ENCODE measurements around the gene SEMA6A. TPM values are rescaled to one million over a fixed set of nuclear protein-coding genes. Genes with fewer than 3 reads are reported as not detected.

The SEMA6A gene
- total and polyA plus RNA-seq, 10 of the 15 experiments (the other 5 are each of a cell fraction or from before 2014, with no cell fraction given): 0.16 to 10.2 (median 1.1) TPM

- RAD21 ChIA-PET (ENCODE audit: unreplicated experiment): interaction anchor here (0.7 to 6.2 kb wide), 17 partner anchors 11 to 335 kb away, joined by 3 to 89 read pairs (median 5); partner anchors contain the start of gene SEMA6A
- Histone ChIP-seq H2AFZ (ENCODE audit: control insufficient read depth, low read depth, low read length) (no peak overlapping the region), H3K9me3 (replicated peaks; ENCODE audit: control insufficient read depth, insufficient read depth, low read length) (peaks cover 1% of the 10 kb centered on the region; the same call in 2 of the 3 replicates), H3K79me2 (ENCODE audit: control insufficient read depth, insufficient read depth, low read length) (no peaks in the 10 kb centered on the region), H3K36me3 (ENCODE audit: control insufficient read depth in 2 of 2, insufficient read depth in 2 of 2, low read length in 1 of 2) (no peaks in the 10 kb centered on the region), H3K4me2 (ENCODE audit: control insufficient read depth, insufficient read depth) (no peak overlapping the region), H3K9ac (ENCODE audit: control insufficient read depth, insufficient read depth, low read length) (no peak overlapping the region), H3K27ac (ENCODE audit: control insufficient read depth, insufficient read depth) (no peak overlapping the region), H4K20me1 (ENCODE audit: control insufficient read depth, insufficient read depth) (no peaks in the 10 kb centered on the region), H3K4me1 (ENCODE audit: control insufficient read depth, insufficient read depth, low read length) (peaks cover 17% of the 10 kb centered on the region), H3K27me3 (replicated peaks in 1 of 2; ENCODE audit: control insufficient read depth in 2 of 2, insufficient read depth in 2 of 2, low read length in 1 of 2) (no peaks in the 10 kb centered on the region), H3K4me3 (no peak overlapping the region)
- POLR2A ChIA-PET: interaction anchor here (0.6 to 3.0 kb wide), 6 partner anchors 9 to 153 kb away, joined by 3 to 18 read pairs (median 4); no protein-coding TSS in a partner anchor
- FAIRE-seq (no peak), ATAC-seq (no peak), DNase-seq (ENCODE audit: low read depth, low spot score) (no peak)
- CTCF ChIA-PET: interaction anchor here (0.7 to 4.1 kb wide), 6 partner anchors 8 to 152 kb away, joined by 3 to 19 read pairs (median 4); no protein-coding TSS in a partner anchor
- SMC1A ChIA-PET (ENCODE audit: uncharacterized antibody, unreplicated experiment): interaction anchor here (0.7 to 14.2 kb wide), 18 partner anchors 8 to 383 kb away, joined by 3 to 110 read pairs (median 14); partner anchors contain the start of gene SEMA6A
- in situ Hi-C loops (cut with MboI): no loop called here
- 90% methylated on average over 5 of the region's 5 CpGs for WGBS (ENCODE audit: insufficient coverage, insufficient replicate concordance, low lambda C conversion rate, missing lambda C conversion rate)
- BruUV-seq (replicated peaks): no TSS peak
- TF ChIP-seq EZH2 (IDR thresholded peaks at IDR 0.05; ENCODE audit: borderline replicate concordance, control insufficient read depth, low read depth, low read length) (no peak), RB1 (IDR thresholded peaks at IDR 0.05; ENCODE audit: borderline replicate concordance) (no peak), BMI1 (IDR thresholded peaks at IDR 0.05; ENCODE audit: borderline replicate concordance) (no peak)
- intact Hi-C loops (cut with micrococcal nuclease; ENCODE audit: unreplicated experiment): no loop called here
Measured at GRCh38 chr5:116612431-116612830, 37.8 kb upstream of the SEMA6A start.

DNA sequence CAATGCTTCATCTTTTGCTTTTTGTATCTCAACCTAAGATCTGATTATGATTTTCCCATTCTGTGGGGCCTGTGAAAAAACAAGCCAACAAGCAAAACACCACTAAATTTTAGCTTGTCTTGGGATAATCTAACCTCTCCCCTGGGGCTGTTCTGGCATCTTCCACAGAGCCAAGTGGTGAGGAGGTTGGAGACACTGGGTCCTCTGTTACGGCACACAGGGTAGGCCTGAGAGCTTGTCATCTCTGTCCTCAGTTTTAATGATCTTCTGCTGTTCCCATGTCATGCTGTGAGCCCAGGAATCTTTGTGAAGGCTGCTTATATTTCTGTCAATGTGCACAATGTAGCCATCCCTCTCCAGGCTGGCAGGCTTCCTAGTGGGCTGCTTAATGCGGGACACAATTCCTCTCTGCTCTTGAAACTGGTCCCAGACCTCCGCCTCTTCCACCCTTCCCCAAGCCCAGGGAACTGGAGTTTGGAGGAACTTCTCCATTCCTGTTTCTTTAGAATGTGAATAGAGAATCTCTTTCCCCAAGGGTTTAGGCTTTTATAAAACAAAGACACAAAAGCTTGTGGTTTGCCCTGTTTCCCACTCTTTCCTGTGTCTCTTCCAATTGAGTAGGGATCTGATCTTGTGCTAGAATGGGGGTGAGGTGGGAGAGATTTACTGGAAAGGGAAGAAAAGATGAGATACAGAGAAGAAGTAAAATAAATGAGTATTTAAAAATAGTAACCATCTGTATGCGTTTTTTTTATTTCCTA is 30.9 kb upstream of the SEMA6A start:
- 51% methylated on average over 4 of the region's 4 CpGs for WGBS (ENCODE audit: insufficient coverage, insufficient replicate concordance, low lambda C conversion rate, missing lambda C conversion rate)
- ChIA-PET POLR2A (interaction anchor here (1.1 kb wide), 1 partner anchor 21 kb away, joined by 3 read pairs; no protein-coding TSS in a partner anchor), CTCF (interaction anchor here (1.2 to 1.7 kb wide), 3 partner anchors 8 to 30 kb away, joined by 4 to 5 read pairs (median 4); no protein-coding TSS in a partner anchor), SMC1A (ENCODE audit: uncharacterized antibody, unreplicated experiment) (interaction anchor here (0.5 to 14.2 kb wide), 7 partner anchors 8 to 63 kb away, joined by 3 to 110 read pairs (median 5); no protein-coding TSS in a partner anchor), RAD21 (ENCODE audit: unreplicated experiment) (interaction anchor here (1.4 kb wide), 1 partner anchor 9 kb away, joined by 4 read pairs; no protein-coding TSS in a partner anchor)
- Histone ChIP-seq H3K4me3 (no peak overlapping the region), H3K27ac (ENCODE audit: control insufficient read depth, insufficient read depth) (no peak overlapping the region), H3K4me1 (ENCODE audit: control insufficient read depth, insufficient read depth, low read length) (no peaks in the 10 kb centered on the region), H3K27me3 (replicated peaks in 1 of 2; ENCODE audit: control insufficient read depth in 2 of 2, insufficient read depth in 2 of 2, low read length in 1 of 2) (no peaks in the 10 kb centered on the region), H4K20me1 (ENCODE audit: control insufficient read depth, insufficient read depth) (no peaks in the 10 kb centered on the region), H3K9me3 (replicated peaks; ENCODE audit: control insufficient read depth, insufficient read depth, low read length) (peaks cover 1% of the 10 kb centered on the region; the same call in 2 of the 3 replicates), H2AFZ (ENCODE audit: control insufficient read depth, low read depth, low read length) (no peak overlapping the region; the same call in 1 of the 2 replicates), H3K79me2 (ENCODE audit: control insufficient read depth, insufficient read depth, low read length) (no peaks in the 10 kb centered on the region), H3K36me3 (ENCODE audit: control insufficient read depth in 2 of 2, insufficient read depth in 2 of 2, low read length in 1 of 2) (no peaks in the 10 kb centered on the region), H3K4me2 (ENCODE audit: control insufficient read depth, insufficient read depth) (no peak overlapping the region), H3K9ac (ENCODE audit: control insufficient read depth, insufficient read depth, low read length) (no peak overlapping the region)
- BruUV-seq (replicated peaks): no TSS peak
- no peak for DNase-seq (ENCODE audit: low read depth, low spot score)
- ATAC-seq: no peak
- no peak for FAIRE-seq
- intact Hi-C loops (cut with micrococcal nuclease; ENCODE audit: unreplicated experiment): no loop called here
- in situ Hi-C loops (cut with MboI): no loop called here
- TF ChIP-seq SIN3A (IDR thresholded peaks at IDR 0.05; ENCODE audit: low read depth, low read length) (no peak), TAF1 (IDR thresholded peaks at IDR 0.05; ENCODE audit: borderline replicate concordance, low read depth, low read length) (no peak), GABPA (IDR thresholded peaks at IDR 0.05; ENCODE audit: low read depth) (no peak), MYC (IDR thresholded peaks at IDR 0.05; ENCODE audit: insufficient read depth, insufficient read length, insufficient replicate concordance, low read length, severe bottlenecking) (no peak), ZBED1 (IDR thresholded peaks at IDR 0.05; ENCODE audit: borderline replicate concordance) (no peak), CHD2 (IDR thresholded peaks at IDR 0.05; ENCODE audit: borderline replicate concordance, low read depth, low read length) (no peak), FOXK2 (IDR thresholded peaks at IDR 0.05) (no peak)
